CD4-positive, alpha-beta T cell treated with Interferon alpha-2 for 1 hour (primary cell): Measurements from ENCODE around the gene MAGI1.

ENCODE experiments used
- DNase-seq, 2 donors: peaks; one replicate each; pipeline ENCODE4 v3.0.0-alpha.2; 2020 to 2022

Gene MAGI1

DNA sequence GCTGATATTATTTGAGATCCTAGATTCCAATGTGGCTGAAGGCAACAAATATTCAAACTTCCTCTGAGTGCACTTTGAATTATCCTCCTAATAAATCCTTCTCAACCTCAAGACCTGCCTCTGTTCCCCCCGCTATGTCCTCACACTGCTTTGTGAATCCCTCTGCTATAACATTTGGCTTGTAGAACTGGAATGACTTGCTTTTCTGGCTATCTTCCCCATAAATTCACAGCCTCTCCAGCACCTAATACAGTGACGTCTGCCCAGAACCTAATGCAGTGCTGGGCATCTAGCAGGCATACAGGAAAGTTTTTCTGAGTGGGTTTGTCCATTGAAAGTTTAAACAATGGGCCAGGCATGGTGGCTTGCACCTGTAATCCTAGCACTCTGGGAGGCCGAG lies 707.0 kb downstream of the MAGI1 start:
- DNase-seq = no peak

DNA sequence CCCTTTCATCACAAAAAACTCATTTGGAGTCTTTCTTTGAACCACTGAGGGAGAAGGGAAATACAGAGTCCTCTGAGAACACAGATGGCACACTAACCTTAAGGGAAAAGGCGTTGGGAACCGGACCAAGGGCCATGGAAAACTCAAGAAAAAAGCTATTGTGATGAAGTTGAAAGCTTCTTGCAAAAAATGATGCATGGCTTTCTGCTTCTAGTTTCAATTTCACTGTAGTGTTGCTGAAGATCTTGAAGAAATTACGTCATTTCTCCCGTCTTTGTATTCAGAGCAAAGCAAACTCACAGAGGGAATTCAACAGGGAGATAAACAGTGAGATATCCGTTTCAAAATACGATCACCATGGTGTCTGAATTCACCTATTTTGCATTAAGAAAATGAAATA lies 708.6 kb downstream of the MAGI1 start:
- DNase-seq = no peak

DNA sequence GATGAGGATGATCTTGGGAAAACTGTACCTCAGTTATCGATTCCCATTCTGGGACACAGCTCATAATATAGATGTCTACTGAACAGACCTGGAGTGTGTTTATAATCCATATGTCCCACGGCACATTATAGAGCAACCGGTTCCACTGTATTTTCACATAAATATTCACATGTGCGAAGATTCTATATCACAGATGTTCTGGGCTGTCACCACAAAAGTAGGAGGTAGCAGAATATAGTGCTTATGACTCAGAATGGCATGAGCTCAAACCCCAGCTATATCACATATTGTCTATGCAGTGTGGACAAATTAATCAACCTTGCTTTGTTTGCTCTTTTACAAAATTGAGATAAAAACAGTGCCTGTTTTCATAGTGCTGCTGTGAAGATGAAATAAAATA lies 710.6 kb downstream of the MAGI1 start:
- no peak for DNase-seq

DNA sequence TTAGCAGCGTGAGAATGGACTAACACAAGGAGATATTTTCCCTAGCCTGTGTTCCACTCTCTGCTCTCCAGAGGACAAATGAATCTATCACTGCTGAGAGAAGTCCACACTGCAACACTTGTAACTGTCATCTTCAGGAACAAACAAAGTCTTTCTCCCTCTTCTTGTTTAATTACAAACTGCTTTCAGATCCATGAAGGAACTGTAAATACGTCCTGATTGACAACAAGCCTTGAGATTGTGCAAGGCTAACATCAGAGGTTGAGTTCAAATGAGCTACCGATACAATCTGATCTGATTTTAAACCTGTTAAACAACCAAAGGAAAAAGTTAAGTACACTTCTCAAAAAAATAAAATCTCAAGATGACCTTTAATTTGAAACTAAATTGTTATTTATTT lies 712.1 kb downstream of the MAGI1 start:
- DNase-seq = no peak

DNA sequence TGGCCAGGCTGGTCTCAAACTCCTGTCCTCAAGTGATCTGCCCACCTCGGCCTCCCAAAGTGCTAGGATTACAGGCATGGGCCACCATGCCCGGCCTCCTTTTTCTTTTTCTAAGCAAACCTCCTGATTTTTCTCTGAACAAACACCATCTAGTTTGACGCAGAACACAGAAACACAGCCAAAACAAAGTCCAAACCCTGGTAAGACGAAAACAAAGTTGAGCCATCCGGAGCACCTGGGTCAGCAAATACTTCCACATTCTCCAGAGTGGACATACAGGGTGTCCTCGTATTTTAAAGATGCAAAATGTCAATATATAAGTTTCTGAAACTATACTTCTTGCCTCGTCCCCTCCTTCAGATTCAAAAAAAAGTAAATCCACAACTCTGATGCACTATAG lies 715.8 kb downstream of the MAGI1 start:
- no peak for DNase-seq

DNA sequence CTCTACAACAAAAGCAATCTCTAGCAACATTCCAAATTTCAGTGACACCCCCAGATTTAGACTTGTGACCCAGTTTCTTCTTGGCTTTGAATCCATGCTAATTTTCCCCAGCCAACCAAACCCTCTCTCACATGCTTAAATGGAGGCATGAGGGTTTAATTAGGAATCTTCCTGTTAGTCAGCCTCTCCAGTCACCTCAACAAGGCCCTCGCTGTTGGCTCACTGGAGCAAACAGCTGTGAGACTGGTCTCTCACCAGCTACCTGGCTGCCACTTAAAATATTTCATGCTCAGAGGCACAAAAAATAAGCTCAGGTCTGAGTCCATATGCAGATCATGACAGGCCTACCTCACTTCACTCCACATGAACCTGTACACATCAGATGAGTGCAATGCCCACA lies 720.5 kb downstream of the MAGI1 start:
- no peak for DNase-seq

DNA sequence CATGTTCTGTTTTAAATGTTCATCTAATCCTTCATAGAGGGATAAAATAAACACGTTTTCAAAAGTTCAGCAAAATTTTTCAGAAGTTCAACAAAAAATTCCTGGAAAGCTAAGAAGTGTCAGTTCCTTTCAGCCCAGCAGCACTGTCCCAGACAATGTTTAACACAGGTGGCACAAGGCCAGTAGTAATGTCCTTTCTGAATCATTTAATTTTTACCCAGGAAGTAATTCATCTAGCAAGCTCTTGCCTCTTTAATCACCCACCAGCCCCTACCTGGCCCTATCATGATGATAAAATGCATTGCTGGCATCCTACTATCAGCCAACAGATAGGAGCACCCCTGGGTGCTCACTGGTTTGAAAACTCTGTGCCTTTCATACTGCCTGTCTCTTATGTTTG lies 723.8 kb downstream of the MAGI1 start:
- no peak for DNase-seq

DNA sequence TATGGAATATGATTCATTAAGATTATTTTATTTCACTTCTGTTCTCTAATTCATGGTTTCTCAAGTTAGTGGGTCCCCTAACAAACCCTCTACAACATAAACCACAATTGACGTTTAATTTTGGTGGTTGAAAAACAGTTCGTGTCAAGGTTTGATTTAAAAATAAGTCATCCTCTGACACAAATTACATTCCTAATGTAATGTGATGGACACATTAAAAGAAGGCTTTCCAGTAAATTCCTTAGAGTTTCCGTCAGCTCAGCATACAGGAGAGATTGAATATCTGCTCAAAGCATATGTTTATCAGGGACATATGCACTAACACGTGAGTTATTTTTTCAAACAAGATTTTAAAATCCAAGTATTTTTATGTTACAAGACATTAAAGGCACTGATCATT lies 724.4 kb downstream of the MAGI1 start:
- no peak for DNase-seq

DNA sequence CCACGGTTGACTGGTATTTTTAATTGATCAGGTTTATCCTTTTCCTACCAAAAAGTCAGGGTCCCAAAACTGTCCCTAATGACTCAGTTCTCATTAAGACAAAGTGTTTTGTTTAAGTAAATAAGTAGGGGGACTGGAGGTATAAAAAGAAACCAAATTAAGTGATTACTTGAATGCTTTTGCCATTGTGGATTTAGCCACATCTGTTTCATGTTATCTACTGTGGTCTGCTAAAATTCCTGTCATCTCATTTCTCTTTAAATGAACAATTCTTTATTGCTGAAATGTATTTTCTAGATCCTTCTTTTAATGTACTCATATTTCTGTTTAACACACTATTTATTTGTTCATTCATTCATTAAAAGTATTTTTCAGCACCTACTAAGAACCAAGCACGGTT lies 725.1 kb downstream of the MAGI1 start:
- no peak for DNase-seq

DNA sequence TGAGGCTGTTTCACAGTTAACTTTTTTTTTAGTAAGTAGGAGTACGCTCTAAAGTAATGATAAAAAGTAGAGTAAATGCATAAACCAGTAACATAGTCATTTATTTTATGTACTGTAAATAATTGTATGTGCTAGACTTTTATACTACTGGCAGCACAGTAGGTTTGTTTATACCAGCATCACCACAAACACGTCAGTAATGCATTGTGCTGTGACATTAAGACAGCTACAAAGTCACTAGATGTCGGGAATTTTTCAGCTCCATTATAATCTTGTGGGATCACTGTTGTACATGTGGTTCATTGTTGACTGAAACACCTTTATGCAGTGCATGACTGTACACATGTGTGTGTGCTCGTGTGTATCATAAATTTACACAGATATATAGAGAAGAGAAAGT lies 732.9 kb downstream of the MAGI1 start:
- no peak for DNase-seq
